DOHH2 (cell line): ENCODE measurements around the gene RAB37.

ENCODE experiments used
- EZH2phosphoT487 ChIP-seq: fragments of 200-600 bp; sonication (generic); IDR thresholded peaks from 2 replicates; pipeline ENCODE4 v1.6.1; 2017; ENCODE audit warnings: borderline replicate concordance, mild to moderate bottlenecking, antibody characterized with exemption, low read length, moderate library complexity, mixed read lengths
- TF ChIP-seq, protein P1 (sequence below): fragments of 200-600 bp; sonication (generic); IDR thresholded peaks from one replicate; pipeline ENCODE4 v1.5.1; 2014; ENCODE audit warnings: antibody characterized with exemption, mild to moderate bottlenecking, low read depth, low read length; ENCODE audit not compliant: poor library complexity, severe bottlenecking

DNA sequence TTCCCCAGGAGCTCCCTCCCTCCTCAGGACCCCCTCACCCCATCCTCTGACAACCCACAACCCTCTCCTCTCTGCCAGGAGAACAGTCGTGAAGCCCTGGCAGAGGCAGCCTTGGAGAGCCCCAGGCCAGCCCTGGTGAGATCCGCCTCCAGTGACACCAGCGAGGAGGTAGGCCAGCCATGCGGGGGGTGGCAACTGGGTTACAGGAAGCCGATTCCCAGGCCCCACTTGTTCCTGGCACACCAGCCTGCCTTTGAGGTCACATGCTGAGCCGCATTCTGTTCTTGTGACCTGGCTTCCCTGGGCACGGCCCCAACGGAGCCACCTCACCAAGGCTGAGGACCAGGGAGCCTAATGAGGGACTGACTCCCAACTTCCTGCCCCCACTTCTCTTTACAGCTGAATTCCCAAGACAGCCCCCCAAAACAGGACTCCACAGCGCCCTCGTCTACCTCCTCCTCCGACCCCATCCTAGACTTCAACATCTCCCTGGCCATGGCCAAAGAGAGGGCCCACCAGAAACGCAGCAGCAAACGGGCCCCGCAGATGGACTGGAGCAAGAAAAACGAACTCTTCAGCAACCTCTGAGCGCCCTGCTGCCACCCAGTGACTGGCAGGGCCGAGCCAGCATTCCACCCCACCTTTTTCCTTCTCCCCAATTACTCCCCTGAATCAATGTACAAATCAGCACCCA is 31.2 kb downstream of the RAB37 start:
- TF ChIP-seq, protein P1, sequence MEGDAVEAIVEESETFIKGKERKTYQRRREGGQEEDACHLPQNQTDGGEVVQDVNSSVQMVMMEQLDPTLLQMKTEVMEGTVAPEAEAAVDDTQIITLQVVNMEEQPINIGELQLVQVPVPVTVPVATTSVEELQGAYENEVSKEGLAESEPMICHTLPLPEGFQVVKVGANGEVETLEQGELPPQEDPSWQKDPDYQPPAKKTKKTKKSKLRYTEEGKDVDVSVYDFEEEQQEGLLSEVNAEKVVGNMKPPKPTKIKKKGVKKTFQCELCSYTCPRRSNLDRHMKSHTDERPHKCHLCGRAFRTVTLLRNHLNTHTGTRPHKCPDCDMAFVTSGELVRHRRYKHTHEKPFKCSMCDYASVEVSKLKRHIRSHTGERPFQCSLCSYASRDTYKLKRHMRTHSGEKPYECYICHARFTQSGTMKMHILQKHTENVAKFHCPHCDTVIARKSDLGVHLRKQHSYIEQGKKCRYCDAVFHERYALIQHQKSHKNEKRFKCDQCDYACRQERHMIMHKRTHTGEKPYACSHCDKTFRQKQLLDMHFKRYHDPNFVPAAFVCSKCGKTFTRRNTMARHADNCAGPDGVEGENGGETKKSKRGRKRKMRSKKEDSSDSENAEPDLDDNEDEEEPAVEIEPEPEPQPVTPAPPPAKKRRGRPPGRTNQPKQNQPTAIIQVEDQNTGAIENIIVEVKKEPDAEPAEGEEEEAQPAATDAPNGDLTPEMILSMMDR, result no peak
- no peak for TF ChIP-seq EZH2phosphoT487
